ENCODE data around the gene KMT2E.
A peak's percentile ranks its signal among the peaks of the same experiment; 100 is the strongest.

Gene KMT2E

DNA sequence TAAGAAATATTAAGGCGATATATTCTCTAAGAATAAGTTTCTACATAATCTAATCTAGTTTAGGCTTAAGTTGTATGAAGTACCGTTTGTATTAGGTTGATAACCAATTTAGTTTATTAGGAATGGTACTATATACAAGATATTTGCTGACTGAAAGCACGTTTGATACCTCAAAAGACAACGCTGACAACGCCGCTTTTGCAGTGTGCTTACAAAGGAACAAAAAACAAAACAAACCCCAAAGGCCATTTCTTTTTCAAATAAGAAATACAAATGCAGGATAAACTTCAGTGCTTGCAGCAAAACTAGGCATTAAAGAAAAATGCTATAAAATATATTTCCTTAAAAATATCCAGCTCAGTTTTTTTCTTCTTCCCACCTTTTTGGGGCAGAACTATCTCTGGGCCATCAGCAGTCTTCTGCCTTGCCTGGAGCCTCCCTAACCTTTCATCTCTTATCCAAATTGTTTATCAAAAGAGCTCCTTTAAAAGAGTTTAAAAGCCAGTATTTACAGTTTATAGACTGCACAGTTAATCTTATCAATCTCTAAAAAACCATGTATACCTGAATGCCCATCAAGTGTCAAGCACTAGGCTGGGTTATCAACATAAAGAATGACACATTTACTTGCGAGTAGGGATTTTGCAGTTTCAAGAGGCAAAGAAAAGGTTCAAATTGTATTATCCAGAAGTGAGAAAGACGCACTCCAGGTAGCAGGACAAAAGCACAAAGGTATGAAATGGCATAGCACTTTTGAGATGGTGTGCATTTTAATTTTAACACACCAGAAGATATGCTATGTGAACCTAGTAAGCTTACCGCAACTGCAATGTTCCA, 4.1 kb upstream of the KMT2E start:
- DNase-seq, result no peak

- no peak for DNase-seq
Observed at GRCh38 chr7:105010504-105011130, 3.4 kb upstream of the KMT2E start.

DNA sequence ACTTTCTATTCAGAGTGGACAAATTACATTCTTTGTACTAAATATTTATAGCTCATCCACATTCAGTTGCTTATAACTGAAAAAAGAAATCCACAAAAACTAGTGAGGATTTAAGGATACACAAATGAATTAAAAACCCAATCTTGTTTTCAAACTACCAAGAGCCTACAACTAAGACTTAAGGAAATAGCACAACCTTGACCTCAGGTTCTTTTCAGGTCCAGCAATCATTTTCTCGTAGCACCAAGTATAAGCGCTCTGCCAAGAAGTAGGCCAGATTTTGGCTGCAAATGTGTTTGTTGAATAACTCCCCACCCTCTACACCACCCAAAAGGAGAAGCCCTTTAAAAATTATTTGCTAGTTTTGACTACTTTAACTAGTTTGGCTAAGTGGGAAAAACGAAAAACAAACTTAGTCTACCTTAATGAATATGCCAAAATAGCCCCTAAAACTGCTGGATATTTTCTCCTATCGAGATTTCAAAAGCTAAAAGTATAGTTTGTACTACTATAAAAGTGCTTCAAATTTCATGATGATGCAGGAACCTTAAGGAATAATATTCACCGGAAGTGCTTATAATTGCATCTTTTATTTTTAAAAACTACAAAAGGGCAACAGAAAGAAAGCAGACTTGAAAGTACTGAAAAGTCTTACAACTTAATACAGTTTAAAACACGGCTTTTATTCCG, 2.7 kb upstream of the KMT2E start:
- DNase-seq, result no peak

DNA sequence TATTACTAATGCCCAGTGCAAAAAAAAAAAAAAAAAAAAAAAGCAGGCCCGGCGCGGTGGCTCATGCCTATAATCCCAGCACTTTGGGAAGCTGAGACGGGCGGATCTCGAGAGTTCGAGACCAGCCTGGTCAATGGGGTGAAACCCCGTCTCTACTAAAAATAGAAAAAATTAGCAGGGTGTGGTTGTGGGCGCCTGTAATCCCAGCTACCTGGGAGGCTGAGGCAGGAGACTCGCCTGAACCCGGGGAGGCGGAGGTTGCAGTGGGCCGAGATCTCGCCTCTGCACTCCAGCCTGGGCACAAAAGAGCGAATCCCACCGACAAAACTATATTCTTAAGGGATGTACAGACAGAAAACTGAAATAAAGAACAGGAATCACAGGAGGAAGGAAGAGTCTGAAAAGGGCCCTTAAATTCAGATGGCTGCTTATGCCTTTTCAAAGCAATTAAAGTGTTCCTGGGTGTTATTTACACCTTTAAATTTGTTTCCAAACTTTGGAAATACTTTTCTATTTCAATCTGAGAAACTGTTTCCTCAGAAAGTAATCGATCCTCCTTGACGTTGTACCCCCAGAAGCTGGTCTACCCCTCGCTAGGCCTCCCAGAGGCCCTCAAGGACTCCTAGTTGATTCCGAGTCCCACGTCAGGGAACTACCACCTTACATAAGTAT, 2.0 kb upstream of the KMT2E start:
- no peak for DNase-seq

- DNase-seq, result peak; percentile 99
Observed at GRCh38 chr7:105012503-105013220, 1.3 kb upstream of the KMT2E start.

DNA sequence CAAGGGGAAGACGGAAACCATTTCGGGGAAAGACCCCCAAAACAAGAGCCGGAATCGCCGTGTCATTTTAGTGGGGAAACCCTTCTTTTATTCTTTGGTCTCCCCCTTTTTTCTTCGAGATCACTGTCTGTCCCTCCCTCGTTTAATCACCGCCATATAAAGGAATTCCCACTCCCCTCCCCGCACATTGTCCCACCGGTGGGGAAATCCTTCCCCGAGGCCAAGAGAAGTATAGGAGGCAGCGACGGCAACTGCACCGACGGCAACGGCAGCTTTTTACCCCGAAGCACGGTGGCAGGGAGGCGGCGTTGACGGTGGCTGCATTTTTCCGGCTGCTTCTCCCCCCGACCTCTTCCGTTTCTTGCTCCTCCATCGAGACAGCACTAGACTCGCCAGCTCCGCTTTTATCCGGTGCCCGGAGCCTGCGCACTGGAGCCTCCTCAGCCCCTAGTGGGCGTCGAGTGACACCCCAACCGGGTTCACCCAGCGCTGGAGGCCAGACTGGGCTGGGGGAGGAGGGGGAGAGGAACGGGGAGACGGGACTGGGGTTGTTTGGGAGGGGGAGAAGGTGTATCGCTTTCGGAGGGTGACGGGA, 687 bp upstream of the KMT2E start:
- peak; percentile 91 for DNase-seq

DNA sequence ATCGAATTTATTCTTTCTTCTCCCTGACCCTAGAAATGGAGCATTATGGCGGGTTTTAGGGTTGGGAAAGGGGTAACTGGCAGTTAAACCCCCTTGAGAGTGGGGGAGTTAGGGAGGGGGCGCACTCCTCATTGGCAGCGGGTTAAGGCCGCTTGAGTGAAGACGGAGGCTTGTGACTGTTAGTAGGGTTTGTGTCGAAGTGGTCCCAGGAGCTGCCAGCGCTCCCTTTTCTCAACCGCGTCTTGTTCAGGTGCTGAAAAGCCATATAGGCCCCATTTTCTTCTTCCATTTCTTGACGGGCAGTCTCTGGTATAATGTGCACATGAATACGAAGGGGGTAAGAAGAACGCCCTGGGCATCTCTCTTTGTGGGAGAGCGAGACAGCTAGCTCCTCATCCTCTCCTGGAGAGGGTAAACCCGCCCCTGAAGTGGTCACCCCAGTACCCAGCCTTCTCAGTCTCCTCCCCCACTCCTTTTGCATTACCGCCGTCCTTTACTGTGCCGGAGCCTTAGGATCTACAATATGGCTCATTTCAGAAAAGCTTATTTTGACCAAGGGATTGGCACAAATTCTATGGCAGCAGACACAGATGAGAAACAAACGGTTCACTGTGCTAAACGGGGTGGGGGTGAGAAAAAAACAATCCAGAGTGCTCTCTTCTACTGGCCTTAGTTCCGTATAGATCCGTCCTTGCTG, 836 bp downstream of the KMT2E start:
- DNase-seq, result peak; percentile 25

DNA sequence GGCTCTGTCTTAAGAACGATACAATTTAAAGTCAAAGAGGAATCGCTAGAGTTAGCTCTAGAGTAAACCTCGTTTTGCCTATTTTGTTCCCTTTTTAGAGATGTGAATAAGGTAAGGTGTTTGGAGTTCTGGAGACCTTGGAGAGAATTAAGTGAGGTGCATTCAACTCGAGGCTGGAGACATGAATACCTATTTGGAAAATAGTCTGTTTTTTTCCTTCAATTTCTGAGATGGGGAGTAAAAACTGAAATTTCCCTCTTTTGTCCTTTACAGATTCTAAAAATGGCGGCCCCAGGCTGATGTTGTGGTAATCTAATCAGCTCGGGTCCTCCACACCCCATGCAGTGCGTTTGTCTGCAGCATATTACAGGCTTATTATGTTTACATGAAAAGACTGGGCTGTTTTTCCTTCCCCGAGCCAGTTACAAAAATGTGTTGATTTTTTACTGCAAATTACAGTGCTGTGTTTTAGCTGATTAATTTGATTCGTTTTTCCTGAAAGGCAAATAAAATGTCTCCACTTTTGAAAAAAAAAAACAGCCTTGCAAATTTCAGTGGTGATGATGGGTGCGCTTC, 1.5 kb downstream of the KMT2E start:
- no peak for DNase-seq

DNA sequence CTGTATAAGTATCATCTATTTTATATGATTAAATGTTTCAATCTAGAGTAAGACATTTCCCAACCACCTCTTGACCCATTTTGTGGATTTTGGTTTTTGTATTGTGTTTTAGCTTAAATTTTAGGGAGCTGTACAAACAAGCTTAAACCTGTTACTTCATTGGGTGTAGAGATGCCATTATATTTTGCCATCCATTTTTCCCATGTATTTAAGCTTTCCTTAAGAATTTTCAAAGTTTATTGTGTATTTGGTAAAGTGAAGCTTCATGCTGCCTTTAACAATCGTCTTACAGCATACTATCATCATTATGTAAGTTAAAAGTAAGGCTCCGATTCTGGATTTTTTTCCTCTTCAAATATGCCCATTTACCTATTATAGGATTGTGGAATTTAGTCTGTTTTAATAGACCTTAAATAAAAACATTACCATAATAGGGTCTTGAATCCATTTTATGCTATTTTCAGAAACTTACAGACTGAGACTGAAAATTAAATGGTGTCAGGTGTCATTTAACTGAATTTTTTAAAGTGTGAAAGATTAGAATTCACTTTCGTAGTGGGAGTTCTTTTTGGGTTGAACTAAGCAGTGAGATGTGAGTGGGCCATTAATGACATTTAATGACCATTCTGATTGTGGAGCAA, 2.2 kb downstream of the KMT2E start:
- no peak for DNase-seq

- no peak for DNase-seq
Observed at GRCh38 chr7:105016709-105017656, 3.0 kb downstream of the KMT2E start.

- DNase-seq, result no peak
Observed at GRCh38 chr7:105017657-105018365, 3.8 kb downstream of the KMT2E start.

DNA sequence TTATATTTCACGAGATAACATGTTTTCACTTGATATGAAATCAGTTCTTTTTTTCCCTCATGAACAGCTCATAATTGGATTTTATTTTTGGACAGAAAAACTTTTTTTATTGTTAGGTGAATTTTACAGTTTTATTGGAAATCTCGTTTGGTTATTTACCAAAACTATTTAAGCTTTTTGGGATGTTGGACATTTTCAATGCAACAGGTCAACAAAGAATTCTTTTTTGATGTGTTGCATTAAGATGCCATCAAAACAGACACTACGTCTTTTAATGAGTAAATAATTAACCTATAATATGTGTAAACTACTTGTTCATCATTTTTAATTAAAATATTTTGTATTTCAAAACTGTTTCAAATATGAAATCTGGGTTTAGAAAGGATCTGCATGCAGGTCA, 5.3 kb downstream of the KMT2E start:
- DNase-seq, result no peak

GRCh38 chr7:105020926-105021325, 6.9 kb downstream of the KMT2E start:
- no peak for DNase-seq

DNA sequence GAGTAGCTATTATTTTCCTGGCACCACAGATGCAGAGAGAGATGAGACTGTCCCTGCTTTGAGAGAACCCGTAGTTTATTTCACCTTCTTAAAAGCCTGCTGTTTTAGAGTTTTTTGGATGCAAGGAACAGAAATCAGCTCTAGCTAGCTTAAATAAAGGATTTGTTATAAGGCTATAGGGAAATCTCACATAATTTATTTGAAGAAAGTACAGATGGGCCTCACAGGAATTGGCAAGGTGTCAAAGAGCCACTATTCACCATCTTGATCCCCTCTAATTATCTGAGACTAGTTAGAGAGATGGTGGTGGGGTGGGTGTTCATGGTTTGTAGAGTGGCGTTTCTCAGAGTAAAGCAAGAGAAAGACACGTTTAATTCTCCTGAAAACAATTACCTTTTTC, 7.3 kb downstream of the KMT2E start:
- no peak for DNase-seq

DNA sequence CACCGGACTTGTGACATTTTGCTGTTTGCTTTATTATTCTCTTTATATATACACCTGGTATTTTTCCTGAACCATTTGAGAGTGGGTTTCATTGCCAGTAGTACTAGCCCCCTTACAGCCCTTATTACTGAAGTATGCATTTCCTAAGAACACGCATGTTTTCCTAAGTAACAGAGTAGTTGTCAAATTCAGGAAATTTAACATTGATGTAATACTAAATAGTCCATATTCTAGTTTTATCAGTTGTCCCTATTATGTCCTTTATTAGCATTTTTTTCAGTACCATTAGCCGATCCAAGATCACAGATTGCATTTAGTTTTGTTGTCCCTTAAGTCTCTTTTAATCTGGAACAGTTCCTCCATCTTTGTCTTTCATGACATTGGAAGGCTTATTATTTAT, 8.0 kb downstream of the KMT2E start:
- DNase-seq, result no peak

GRCh38 chr7:105022458-105022857, 8.5 kb downstream of the KMT2E start:
- no peak for DNase-seq

DNA sequence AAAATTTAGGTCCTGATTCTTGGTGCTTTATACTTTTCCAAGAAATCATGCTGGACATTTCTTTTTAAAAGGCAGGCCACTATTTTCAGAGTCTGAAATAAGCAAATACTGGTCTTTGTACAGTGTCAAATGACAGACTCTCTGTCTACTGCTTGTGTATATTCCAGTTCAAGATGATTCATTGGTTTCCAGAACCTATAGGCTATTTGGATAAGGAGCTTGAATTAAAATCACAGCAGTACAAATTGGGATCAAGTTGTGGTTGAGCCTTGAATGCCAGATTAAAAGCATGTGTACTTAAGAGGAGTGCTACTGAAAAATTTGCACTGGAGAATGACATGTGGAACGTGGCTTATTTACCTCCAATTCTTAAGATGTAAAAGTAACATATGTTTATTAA, 10.7 kb downstream of the KMT2E start:
- no peak for DNase-seq

DNA sequence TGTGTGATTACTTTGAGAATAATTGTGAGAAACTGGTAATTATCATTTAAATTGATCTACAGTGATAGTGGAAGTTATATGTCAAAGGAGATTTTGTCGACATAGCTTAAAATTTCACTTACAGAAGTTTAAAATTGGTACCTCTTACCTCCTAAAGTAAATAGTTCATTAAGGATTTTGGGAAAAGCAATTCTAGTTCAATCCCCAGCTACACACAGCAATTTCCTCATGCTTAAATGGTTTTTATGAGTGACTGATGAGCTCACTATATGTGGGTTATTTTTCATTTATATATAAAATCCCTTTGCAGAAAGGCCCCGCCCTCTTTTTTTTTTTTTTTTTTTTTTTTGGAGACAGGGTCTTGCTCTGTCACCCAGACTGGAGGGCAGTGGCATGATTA, 12.7 kb downstream of the KMT2E start:
- DNase-seq, result no peak

Data from activated T-cell treated with anti-CD3 and anti-CD28 coated beads for 4 hours (primary cell).